ENCODE data around the gene MVB12A.

Gene MVB12A

DNA sequence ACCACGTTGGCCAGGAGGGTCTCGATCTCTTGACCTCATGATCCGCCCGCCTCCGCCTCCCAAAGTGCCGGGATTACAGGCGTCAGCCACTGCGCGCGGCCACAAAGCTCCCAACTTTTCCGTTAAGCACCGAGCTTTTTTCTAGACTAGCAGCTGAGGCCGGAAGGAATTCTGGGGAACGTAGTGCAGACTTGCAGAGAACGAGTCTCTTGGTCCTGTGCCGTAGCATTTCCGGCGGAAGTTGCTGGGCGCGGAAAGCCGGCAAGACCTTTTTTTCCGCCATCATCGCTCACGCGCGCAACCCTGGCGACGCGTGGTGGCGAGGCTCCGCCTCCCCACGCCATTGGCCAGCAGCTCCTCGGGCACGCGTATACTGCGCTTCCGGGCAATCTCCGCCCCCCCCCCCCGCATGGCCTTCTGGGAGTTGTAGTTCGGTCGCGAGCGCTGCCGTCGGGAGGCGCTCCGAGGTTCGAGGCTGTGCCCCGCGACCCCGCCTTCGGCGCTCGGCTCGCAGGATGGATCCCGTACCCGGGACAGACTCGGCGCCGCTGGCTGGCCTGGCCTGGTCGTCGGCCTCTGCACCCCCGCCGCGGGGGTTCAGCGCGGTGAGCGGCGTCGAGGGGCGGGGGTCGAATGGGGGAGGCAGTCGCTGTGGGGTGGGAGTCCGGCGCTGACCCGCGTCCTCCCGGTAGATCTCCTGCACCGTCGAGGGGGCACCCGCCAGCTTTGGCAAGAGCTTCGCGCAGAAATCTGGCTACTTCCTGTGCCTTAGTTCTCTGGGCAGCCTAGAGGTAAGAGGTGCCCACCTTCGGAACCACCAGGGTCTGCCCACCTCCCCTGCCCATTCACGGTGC is at the start of gene MVB12A:
TSS of gene MVB12A (plus strand) at position 427 of the 854 bp plus-strand sequence. CDS start at position 516, 89 bp downstream.
- Histone ChIP-seq H3K27me3 (ENCODE audit: control insufficient read depth in 1 of 2, insufficient read depth in 2 of 2, low read length in 2 of 2) (no peaks in the 10 kb centered on the region), H3K4me1 (ENCODE audit: insufficient read depth, low read length) (peaks cover 6% of the 10 kb centered on the region), H3K36me3 (ENCODE audit: insufficient read depth, low read length) (no peaks in the 10 kb centered on the region), H3K9me3 (ENCODE audit: low read length) (no peaks in the 10 kb centered on the region), H3K9ac (ENCODE audit: low read length) (no peak within 1 kb of the TSS), H3K4me3 (ENCODE audit: low read depth in 1 of 2, low read length in 2 of 2) (peak within 1 kb of the TSS; percentile 68 to 86), H3K27ac (ENCODE audit: low read depth, low read length) (peak within 1 kb of the TSS; percentile 74)

DNA sequence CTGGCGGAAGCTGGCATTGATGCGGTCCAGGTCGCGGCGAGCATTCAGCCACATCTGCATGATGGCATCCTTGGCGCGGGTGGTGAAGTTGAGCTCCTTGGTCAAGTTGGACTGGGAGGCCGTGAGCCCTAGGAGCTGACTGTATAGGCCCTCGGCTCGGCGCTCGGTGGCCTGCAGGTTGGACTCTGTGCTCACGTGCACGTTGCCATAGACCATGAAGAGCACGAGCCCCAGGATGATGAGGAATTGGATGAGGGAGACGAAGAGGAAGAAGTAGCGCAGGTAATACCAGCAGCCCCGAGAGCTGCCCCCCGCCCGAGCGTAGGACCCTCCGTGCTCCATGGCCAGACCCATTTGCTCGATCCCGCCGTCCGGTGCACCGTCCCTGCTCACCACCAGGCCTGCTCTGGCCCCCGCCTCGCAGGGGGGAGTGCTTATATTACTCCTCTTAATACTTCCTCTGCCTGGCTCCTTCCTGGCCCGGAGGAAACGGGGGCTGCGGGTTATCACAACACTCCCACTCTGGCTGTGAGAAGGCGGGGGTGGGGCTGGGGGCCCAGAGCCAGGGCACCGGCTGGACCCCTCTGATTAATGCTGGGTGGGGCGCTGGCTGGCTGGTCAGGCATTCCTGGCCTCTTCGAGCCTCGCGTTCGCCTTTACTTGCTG is 42.8 kb upstream of the MVB12A start, which contains the start of gene PLVAP:
TSS of gene PLVAP (minus strand) at position 408 of the 666 bp plus-strand sequence. CDS start at position 354, 54 bp downstream.
- no peak within 1 kb of the TSS for H3K9ac ChIP-seq (ENCODE audit: low read length)
- H3K27me3 ChIP-seq (ENCODE audit: control insufficient read depth in 1 of 2, insufficient read depth in 2 of 2, low read length in 2 of 2), result peaks cover 0 to 3% of the 10 kb centered on the region in 2 donors
- no peaks in the 10 kb centered on the region for H3K4me1 ChIP-seq (ENCODE audit: insufficient read depth, low read length)
- no peak within 1 kb of the TSS for H3K27ac ChIP-seq (ENCODE audit: low read depth, low read length)
- no peak within 1 kb of the TSS for H3K4me3 ChIP-seq (ENCODE audit: low read depth in 1 of 2, low read length in 2 of 2)
- H3K9me3 ChIP-seq (ENCODE audit: low read length), result no peaks in the 10 kb centered on the region
- no peaks in the 10 kb centered on the region for H3K36me3 ChIP-seq (ENCODE audit: insufficient read depth, low read length)

DNA sequence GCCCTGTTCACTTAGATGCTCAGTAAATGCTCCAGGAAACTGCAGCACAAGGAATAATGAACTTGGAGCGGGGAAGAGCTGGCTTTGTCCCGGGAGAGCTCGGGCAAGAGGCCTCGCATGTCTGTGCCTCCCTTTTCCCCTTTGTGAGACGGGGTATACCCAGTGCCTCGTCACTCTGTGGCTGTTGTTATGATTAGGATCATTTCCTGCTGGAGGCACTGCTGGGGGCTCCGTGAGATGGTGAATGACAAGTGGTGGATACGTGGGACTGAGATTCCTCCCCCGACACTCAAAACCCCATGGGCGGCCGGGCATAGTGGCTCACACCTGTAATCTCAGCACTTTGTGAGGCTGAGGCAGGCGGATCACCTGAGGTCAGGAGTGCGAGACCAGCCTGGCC is 41.6 kb upstream of the MVB12A start:
- Histone ChIP-seq H3K9me3 (ENCODE audit: low read length) (no peaks in the 10 kb centered on the region), H3K4me3 (ENCODE audit: low read depth in 1 of 2, low read length in 2 of 2) (no peak overlapping the region), H3K36me3 (ENCODE audit: insufficient read depth, low read length) (no peaks in the 10 kb centered on the region), H3K9ac (ENCODE audit: low read length) (no peak overlapping the region), H3K4me1 (ENCODE audit: insufficient read depth, low read length) (no peaks in the 10 kb centered on the region), H3K27me3 (ENCODE audit: control insufficient read depth in 1 of 2, insufficient read depth in 2 of 2, low read length in 2 of 2) (peaks cover 0 to 3% of the 10 kb centered on the region in 2 donors), H3K27ac (ENCODE audit: low read depth, low read length) (no peak overlapping the region)

DNA sequence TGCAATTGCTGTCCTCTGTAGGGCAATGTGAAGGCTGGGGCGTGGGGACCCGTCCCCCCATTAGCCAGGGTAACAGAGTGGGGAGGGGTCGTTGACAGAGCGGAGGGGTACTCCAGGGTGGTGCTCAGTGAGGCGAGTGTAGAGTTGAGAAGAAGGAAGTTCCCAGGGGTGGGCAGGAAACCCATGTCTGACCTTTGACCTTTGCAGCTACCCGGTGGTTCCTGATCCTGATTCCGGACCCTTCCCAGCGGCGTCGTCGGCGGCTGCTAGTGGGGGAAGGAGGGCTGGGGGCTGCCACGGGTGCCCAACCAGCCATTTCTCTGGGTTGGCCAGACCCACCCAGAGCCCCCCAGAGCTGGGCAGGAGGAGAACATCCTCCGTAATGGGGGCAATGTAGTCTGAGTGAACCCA is 40.6 kb upstream of the MVB12A start:
- Histone ChIP-seq H3K4me3 (ENCODE audit: low read depth in 1 of 2, low read length in 2 of 2) (no peak overlapping the region), H3K9me3 (ENCODE audit: low read length) (no peaks in the 10 kb centered on the region), H3K4me1 (ENCODE audit: insufficient read depth, low read length) (no peaks in the 10 kb centered on the region), H3K27me3 (ENCODE audit: control insufficient read depth in 1 of 2, insufficient read depth in 2 of 2, low read length in 2 of 2) (peaks cover 0 to 3% of the 10 kb centered on the region in 2 donors), H3K27ac (ENCODE audit: low read depth, low read length) (no peak overlapping the region), H3K9ac (ENCODE audit: low read length) (no peak overlapping the region), H3K36me3 (ENCODE audit: insufficient read depth, low read length) (no peaks in the 10 kb centered on the region)

DNA sequence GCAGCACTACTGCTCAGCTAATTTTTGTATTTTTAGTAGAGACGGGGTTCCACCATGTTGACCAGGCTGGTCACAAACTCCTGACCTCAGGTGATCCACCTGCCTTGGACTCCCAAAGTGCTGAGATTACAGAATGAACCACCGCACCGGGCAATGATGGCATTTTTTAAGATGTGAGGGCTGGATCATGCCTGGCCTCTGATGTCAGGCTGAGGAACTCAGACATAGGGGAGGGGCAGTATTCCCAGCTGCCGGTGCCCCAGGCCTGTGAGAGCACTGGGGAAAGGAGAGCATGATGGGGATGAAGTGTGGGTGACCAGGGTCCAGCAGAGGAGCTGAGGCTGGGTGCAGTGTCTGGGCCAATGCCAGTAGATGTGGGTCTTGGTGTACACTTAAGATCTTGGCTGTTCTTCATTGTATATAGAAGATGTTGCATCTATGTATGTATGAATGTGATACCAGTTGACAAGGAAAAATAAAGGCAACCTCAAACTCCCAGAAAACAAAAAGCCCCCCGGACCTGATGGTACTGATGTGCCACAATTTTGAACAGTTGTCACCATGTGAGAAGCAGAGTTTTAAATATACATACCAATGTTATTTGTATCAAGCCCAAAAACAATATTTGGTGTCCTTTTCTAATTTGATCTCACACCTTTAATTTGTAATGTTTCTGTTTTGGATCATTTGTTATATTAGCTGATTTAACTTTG is 39.3 kb upstream of the MVB12A start:
- H3K27me3 ChIP-seq (ENCODE audit: control insufficient read depth in 1 of 2, insufficient read depth in 2 of 2, low read length in 2 of 2), result peaks cover 0 to 3% of the 10 kb centered on the region in 2 donors
- no peak overlapping the region for H3K4me3 ChIP-seq (ENCODE audit: low read depth in 1 of 2, low read length in 2 of 2)
- no peaks in the 10 kb centered on the region for H3K9me3 ChIP-seq (ENCODE audit: low read length)

DNA sequence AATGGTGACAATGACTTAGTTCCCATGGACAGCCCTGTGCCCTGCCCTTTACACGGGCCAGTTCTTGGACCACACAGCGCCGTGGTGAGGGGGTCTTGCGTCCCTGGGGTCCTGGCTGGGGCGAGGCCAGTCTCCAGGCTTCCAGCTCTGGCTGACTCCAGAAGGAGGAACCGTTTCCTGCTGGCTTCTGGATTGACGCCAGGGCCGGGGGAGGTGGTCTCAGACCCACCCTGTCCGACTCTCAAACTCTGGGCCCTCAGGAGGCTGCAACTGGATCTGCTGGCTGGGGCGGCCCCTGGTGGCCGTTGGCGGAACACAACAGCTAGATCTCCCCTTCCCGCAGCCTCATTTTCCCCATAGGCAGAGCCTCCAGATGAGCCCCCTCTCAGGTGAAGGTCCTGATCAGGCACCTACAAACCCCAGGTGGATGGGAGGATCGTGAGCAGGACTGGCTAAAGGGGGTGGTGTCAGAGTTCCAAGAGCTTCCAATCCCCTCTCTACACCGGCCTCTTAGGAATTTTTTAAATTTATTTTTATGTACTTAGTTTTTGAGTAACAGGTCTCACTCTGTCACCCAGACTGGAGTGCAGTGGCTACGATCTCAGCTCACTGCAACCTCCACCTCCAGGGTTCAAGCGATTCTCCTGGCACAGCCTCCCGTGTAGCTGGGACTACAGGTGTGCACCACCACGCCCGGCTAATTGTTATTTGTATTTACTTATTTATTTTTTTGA is 33.8 kb upstream of the MVB12A start:
- Histone ChIP-seq H3K4me3 (ENCODE audit: low read depth in 1 of 2, low read length in 2 of 2) (no peak overlapping the region), H3K27me3 (ENCODE audit: control insufficient read depth in 1 of 2, insufficient read depth in 2 of 2, low read length in 2 of 2) (no peaks in the 10 kb centered on the region)

More for the DNA sequence above, 39.3 kb upstream of the MVB12A start:
- Histone ChIP-seq H3K27ac (ENCODE audit: low read depth, low read length) (no peak overlapping the region), H3K9ac (ENCODE audit: low read length) (no peak overlapping the region), H3K36me3 (ENCODE audit: insufficient read depth, low read length) (no peaks in the 10 kb centered on the region), H3K4me1 (ENCODE audit: insufficient read depth, low read length) (no peaks in the 10 kb centered on the region)

DNA sequence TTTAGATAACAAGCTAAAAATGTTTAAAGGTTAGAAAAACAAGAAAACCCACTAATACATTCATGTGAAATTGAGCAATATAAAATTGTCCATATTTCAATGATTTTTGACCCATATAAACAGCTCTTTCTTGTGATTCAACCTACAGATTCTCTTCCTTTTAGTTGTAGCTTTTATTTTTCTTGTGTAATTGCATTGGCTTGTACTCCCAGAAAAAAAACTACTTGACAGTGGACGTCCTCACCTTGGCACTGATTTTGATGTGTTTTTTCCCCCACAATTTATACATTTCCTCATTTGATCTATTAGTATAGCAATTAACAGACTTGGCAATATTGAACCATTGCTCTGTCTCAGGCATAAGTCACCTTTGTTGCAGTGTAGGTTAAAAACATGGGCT is 30.6 kb upstream of the MVB12A start:
- Histone ChIP-seq H3K9me3 (ENCODE audit: low read length) (no peaks in the 10 kb centered on the region), H3K27me3 (ENCODE audit: control insufficient read depth in 1 of 2, insufficient read depth in 2 of 2, low read length in 2 of 2) (peaks cover 6 to 19% of the 10 kb centered on the region in 2 donors), H3K27ac (ENCODE audit: low read depth, low read length) (no peak overlapping the region), H3K36me3 (ENCODE audit: insufficient read depth, low read length) (no peaks in the 10 kb centered on the region), H3K4me1 (ENCODE audit: insufficient read depth, low read length) (peaks cover 6% of the 10 kb centered on the region), H3K9ac (ENCODE audit: low read length) (no peak overlapping the region), H3K4me3 (ENCODE audit: low read depth in 1 of 2, low read length in 2 of 2) (no peak overlapping the region)

More for the DNA sequence above, 33.8 kb upstream of the MVB12A start:
- H3K27ac ChIP-seq (ENCODE audit: low read depth, low read length), result no peak overlapping the region
- no peaks in the 10 kb centered on the region for H3K9me3 ChIP-seq (ENCODE audit: low read length)
- no peaks in the 10 kb centered on the region for H3K4me1 ChIP-seq (ENCODE audit: insufficient read depth, low read length)
- no peaks in the 10 kb centered on the region for H3K36me3 ChIP-seq (ENCODE audit: insufficient read depth, low read length)
- H3K9ac ChIP-seq (ENCODE audit: low read length), result no peak overlapping the region

DNA sequence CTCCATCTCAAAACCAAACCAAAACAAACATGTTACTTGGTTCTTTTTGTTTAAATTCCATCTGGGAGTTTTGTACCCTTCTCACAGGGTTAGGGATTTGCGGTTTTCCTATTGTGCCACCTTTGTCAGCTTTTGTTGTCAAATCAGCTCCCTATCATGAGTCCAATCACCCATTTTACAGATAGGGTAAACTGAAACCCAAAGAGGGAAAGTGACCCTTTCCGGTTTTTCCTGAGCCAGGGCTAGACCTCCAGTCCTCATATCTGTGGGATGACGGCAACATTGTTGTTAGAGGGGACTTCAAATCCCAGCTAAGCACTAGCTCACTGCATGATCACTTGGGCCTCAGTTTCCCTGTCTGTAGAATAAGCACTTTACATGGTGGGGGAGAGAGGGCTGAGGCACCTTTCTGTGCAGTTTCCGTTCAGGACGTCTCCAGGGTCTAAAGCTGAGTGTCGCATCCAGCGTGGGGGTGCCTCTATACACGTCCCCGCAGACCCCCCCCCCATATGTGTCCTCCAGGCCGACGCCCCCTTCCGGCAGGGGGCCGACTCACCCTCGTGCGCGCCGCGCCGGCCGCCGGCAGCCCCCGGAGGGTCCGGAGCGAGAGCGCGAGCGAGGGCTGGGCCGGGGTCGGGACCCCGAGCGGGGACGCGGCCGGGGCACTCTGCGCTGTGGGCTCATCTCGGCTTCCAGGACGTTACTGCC is 29.7 kb upstream of the MVB12A start:
- no peaks in the 10 kb centered on the region for H3K36me3 ChIP-seq (ENCODE audit: insufficient read depth, low read length)
- no peak overlapping the region for H3K9ac ChIP-seq (ENCODE audit: low read length)
- H3K27ac ChIP-seq (ENCODE audit: low read depth, low read length), result no peak overlapping the region
- peaks cover 9 to 26% of the 10 kb centered on the region in 2 donors for H3K27me3 ChIP-seq (ENCODE audit: control insufficient read depth in 1 of 2, insufficient read depth in 2 of 2, low read length in 2 of 2)
- peak overlapping the region; percentile 20 to 21 for H3K4me3 ChIP-seq (ENCODE audit: low read depth in 1 of 2, low read length in 2 of 2)
- no peaks in the 10 kb centered on the region for H3K9me3 ChIP-seq (ENCODE audit: low read length)
- H3K4me1 ChIP-seq (ENCODE audit: insufficient read depth, low read length), result peaks cover 6% of the 10 kb centered on the region

DNA sequence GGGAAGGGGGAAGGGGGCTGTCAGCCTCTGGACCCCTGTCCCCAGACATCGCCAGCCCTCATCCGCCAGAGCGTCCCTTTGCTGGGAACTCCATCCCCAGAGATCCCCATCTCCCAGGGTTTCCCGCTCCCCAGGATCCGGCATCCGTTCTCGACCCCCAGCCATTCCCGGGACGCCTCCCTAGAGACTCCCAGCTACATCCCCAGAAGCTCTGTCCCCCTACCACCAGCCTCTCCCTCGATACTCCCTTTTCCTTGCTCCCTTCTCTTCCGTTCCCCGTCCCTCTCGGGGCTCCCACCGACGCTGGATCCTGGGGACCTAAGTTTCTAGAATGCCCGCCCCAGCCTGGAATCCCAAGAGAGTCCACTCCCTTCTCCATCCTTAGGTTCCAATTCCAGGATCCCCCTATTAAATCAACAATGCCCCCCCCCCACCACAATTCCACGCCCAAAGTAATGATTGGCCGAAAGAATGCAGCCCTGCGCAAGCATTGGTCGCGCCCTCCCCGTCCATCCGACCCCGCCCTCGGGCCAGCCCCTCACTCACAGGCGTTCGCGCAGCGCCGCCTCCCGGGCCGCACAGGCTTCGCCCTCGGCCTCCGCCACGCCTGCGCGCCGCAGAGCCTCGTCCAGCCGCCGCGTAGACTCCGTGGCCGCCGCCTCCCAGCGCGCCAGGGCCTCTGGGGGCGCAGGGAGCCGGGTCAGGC is 29.0 kb upstream of the MVB12A start:
- peaks cover 6% of the 10 kb centered on the region for H3K4me1 ChIP-seq (ENCODE audit: insufficient read depth, low read length)
- H3K36me3 ChIP-seq (ENCODE audit: insufficient read depth, low read length), result no peaks in the 10 kb centered on the region
- peak overlapping the region; percentile 20 to 41 for H3K4me3 ChIP-seq (ENCODE audit: low read depth in 1 of 2, low read length in 2 of 2)
- no peak overlapping the region for H3K27ac ChIP-seq (ENCODE audit: low read depth, low read length)
- no peak overlapping the region for H3K9ac ChIP-seq (ENCODE audit: low read length)
- no peaks in the 10 kb centered on the region for H3K9me3 ChIP-seq (ENCODE audit: low read length)
- peaks cover 12 to 29% of the 10 kb centered on the region in 2 donors for H3K27me3 ChIP-seq (ENCODE audit: control insufficient read depth in 1 of 2, insufficient read depth in 2 of 2, low read length in 2 of 2)
